GM12801 (cell line): ENCODE data around the gene SPSB2.

ENCODE experiments used
- TF ChIP-seq, protein P1 (sequence below): IDR thresholded peaks from one replicate; pipeline ENCODE4 v1.5.1; 2011; ENCODE audit warnings: control low read depth; ENCODE audit not compliant: insufficient read length; ENCODE audit errors: extremely low read depth

SPSB2 gene

DNA sequence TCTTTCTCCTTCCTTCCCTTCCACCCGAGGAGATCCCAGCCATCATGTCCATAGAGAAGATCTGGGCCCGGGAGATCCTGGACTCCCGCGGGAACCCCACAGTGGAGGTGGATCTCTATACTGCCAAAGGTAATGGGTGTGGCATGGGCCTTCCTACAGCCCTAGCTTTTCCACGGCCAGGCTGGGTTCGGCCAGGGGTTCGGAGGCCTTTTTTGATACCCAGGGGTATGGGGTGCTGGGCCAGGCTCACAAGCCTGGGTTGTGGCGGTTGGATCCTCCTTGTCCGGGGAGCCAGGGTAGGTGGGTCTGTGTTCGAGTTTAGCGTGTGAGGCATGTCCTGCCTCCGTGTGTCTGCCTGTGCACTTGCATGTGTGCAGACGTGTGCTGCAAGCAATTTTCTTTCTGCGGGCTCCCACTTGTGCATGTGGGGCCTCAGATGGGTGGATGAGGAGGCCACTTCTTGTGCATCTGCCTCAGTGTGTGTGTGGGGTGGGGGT, 42.7 kb upstream of the SPSB2 start:
- TF ChIP-seq, protein P1, sequence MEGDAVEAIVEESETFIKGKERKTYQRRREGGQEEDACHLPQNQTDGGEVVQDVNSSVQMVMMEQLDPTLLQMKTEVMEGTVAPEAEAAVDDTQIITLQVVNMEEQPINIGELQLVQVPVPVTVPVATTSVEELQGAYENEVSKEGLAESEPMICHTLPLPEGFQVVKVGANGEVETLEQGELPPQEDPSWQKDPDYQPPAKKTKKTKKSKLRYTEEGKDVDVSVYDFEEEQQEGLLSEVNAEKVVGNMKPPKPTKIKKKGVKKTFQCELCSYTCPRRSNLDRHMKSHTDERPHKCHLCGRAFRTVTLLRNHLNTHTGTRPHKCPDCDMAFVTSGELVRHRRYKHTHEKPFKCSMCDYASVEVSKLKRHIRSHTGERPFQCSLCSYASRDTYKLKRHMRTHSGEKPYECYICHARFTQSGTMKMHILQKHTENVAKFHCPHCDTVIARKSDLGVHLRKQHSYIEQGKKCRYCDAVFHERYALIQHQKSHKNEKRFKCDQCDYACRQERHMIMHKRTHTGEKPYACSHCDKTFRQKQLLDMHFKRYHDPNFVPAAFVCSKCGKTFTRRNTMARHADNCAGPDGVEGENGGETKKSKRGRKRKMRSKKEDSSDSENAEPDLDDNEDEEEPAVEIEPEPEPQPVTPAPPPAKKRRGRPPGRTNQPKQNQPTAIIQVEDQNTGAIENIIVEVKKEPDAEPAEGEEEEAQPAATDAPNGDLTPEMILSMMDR = no peak

DNA sequence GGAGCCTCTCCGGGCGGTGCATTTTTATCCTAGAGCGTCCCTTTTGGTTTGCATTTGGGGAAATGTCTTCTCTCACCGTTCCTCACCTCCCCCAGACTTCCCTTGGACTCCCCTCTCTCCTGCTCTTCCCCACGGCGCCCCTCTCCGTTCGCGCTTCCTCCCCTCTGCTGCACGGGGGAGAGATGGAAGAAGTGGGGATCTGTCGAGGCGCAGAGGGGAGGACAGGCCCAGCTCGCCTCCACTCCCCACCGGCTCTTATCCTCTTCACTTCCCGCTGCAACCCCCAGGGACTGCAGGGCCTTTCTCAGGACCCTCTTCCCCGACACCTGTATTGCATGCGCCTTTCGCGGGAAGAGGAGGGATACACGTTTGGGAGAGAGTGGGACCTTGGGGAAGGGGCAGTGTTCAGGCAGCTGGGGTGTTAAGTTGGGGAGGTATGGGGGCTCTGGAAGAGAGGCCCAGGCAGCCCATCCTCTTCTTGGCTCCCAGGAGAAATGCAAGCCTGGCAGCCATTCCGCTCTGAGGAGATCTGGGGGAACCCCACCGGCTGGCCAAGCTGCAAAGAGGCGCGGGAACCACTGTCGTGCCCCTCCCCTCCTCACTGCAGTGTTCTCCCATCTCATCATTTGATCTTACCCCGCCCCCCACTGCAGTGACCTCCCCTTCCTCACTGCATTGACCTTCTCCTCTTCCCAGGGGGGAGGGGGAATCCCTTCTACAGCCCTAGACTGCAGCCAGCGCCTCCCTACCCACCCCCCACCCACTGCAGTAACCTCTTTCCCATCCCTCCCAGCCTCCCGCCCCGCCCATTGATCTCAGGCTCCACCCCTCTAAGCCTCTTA, 42.1 kb upstream of the SPSB2 start:
- TF ChIP-seq, protein P1 = no peak

DNA sequence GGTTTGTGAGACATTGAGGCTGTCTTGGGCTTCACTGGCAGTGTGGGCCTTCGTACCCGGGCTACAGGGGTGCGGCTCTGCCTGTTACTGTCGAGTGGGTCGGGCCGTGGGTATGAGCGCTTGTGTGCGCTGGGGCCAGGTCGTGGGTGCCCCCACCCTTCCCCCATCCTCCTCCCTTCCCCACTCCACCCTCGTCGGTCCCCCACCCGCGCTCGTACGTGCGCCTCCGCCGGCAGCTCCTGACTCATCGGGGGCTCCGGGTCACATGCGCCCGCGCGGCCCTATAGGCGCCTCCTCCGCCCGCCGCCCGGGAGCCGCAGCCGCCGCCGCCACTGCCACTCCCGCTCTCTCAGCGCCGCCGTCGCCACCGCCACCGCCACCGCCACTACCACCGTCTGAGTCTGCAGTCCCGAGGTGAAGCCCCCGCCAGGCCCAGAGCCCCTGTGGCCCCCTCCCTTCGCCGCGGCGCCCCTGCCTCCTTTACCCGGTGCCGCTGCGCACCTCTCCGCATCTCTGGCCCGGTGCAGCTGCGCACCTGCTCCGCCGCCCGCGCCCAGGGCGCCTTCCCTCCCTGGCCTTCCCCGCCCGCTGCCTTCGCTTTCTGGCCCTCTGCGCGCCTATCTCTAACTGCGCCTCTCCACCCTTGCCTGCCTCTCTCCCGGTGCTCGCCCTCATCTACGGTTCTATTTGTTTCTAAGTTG, 41.3 kb upstream of the SPSB2 start, which contains the start of gene ENO2:
ENO2 (plus strand) TSS at position 335 of the 701 bp plus-strand sequence. CDS start 1,253 bp downstream, outside the sequence.
- TF ChIP-seq, protein P1 = no peak

DNA sequence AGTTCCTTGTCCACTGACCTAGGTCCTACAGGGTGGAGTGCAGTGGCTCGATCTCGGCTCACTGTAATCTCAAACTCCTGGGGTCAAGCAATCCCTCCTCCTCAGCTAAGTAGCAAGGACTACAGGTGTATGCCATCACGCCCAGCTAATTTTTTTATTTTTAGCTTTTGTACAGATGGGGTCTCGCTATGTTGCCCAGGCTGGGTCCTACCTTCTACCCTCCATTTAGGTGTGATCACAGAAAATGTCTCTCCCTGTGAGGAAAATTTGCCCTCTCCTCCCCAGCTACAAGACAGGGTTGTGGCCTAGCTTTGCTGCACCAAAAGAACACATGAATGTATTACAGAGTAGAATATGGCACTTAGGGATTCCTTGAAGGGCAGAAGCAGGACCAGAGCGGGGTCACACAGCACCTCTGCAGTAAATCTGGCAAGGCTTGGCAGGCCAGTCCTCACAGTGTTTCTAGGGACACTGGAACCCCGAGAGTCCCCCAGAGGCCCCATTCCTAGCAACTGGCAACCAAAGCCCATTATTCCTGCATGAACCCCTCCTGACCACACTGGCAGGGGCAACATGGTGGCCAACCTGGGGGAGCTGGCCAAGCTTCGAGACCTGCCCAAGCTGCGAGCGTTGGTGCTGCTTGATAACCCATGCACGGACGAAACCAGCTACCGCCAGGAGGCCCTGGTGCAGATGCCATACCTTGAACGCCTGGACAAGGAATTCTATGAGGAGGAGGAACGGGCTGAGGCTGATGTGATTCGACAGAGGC, 39.2 kb upstream of the SPSB2 start:
- TF ChIP-seq, protein P1 = no peak

DNA sequence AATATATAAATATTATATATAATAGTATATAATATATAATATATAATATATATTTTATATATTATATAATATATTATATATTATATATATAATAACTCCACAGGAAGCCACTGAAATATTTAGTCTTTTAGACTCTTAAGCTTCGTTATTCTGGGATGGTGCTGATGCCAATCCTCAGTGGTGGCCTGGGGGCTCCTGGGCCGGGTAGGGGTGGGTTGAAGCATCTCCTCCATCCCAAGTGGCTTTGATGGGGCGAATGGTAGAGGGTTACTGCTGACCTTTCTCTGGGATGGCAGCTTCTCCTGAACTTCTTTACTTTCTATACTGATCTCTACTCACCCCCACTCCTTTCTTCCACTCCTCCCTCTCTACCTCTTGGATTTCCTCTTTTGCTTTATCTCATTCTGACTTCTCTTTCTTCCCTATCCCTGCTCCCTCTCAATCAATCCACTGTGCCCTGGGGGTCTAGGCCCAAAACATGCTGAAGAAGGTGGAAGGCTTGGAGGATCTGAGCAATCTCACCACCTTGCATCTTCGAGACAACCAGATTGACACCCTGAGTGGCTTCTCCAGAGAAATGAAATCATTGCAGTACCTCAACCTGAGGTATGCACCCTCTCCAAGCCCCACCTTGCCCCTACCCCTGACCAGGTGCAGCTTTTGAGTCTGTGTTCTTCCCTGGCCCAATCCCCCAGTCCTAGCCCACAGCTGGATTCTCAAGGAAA, 36.5 kb upstream of the SPSB2 start:
- TF ChIP-seq, protein P1 = no peak

DNA sequence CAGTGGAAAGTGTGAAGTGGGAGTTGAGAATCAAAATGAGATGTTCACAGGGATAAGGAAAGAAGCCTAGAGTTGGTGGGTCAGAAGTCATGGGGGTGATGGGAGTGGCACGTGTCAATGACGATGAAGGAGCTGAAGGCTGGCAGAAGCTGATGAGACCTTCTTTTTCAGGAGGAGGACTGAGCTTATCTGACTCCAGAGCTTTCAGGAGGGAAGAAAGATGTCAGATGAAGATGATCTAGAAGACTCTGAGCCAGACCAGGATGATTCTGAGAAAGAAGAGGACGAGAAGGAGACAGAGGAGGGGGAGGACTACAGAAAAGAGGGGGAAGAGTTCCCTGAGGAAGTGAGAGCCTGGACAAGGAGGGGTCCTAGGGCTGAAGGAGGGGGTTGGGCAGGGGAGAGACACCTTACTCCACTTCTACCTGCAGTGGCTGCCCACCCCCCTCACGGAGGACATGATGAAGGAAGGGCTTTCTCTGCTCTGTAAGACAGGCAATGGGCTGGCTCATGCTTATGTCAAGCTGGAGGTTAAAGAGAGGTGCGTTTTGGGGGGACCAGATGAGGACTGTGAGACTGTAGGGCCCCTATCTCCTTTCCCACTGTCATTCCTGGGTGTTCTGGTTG, 32.4 kb upstream of the SPSB2 start:
- TF ChIP-seq, protein P1 = no peak
